ENCODE data around the gene HOXA10.
A peak's percentile ranks its signal among the peaks of the same experiment; 100 is the strongest.

Gene HOXA10

GRCh38 chr7:27173956-27174873 lies at the start of gene HOXA10:
TSS of gene HOXA10 (minus strand) at chr7:27174320. CDS start at chr7:27174306, 14 bp downstream.
- TF ChIP-seq CTCF (IDR thresholded peaks at IDR 0.05; ENCODE audit: insufficient read depth, low read depth, low read length, missing control alignments): no peak
- peak within 1 kb of the TSS; percentile 46 for H3K4me3 ChIP-seq (ENCODE audit: low read depth, low read length)
- DNase-seq (ENCODE audit: low read depth): no peak

GRCh38 chr7:27221201-27221797 lies 47.2 kb upstream of the HOXA10 start:
- DNase-seq (ENCODE audit: low read depth): peak; percentile 33
- H3K4me3 ChIP-seq (ENCODE audit: low read depth, low read length): no peak overlapping the region
- TF ChIP-seq CTCF (IDR thresholded peaks at IDR 0.05; ENCODE audit: insufficient read depth, low read depth, low read length, missing control alignments): no peak

GRCh38 chr7:27220440-27220955 lies 46.4 kb upstream of the HOXA10 start:
- no peak overlapping the region for H3K4me3 ChIP-seq (ENCODE audit: low read depth, low read length)
- DNase-seq (ENCODE audit: low read depth): no peak
- no peak for TF ChIP-seq CTCF (IDR thresholded peaks at IDR 0.05; ENCODE audit: insufficient read depth, low read depth, low read length, missing control alignments)

GRCh38 chr7:27219821-27220220 lies 45.7 kb upstream of the HOXA10 start:
- TF ChIP-seq CTCF (IDR thresholded peaks at IDR 0.05; ENCODE audit: insufficient read depth, low read depth, low read length, missing control alignments): no peak
- no peak overlapping the region for H3K4me3 ChIP-seq (ENCODE audit: low read depth, low read length)
- no peak for DNase-seq (ENCODE audit: low read depth)

GRCh38 chr7:27217951-27218350 lies 43.8 kb upstream of the HOXA10 start:
- H3K4me3 ChIP-seq (ENCODE audit: low read depth, low read length): no peak overlapping the region
- TF ChIP-seq CTCF (IDR thresholded peaks at IDR 0.05; ENCODE audit: insufficient read depth, low read depth, low read length, missing control alignments): no peak
- DNase-seq (ENCODE audit: low read depth): no peak

GRCh38 chr7:27215356-27215755 lies 41.2 kb upstream of the HOXA10 start:
- no peak overlapping the region for H3K4me3 ChIP-seq (ENCODE audit: low read depth, low read length)
- no peak for DNase-seq (ENCODE audit: low read depth)
- TF ChIP-seq CTCF (IDR thresholded peaks at IDR 0.05; ENCODE audit: insufficient read depth, low read depth, low read length, missing control alignments): no peak

All from GM12865 (cell line).